ENCODE results near the gene CHST9.
"Not testable (repeated sequence)": the region's sequence is repeated elsewhere in the genome, so short reads cannot be mapped to it uniquely, and the experiment has no call there.

Gene CHST9

GRCh38 chr18:27171993-27172392 is 13.1 kb downstream of the CHST9 start:
- DNase-seq (ENCODE audit: low read depth): no peak

- no peak for DNase-seq (ENCODE audit: low read depth)
Observed at GRCh38 chr18:27165412-27165811, 19.7 kb downstream of the CHST9 start.

- no peak for DNase-seq (ENCODE audit: low read depth)
Observed at GRCh38 chr18:27164905-27165304, 20.2 kb downstream of the CHST9 start.

GRCh38 chr18:27163197-27163716 is 21.9 kb downstream of the CHST9 start:
- not testable (repeated sequence) for DNase-seq (ENCODE audit: low read depth)

- not testable (repeated sequence) for DNase-seq (ENCODE audit: low read depth)
Observed at GRCh38 chr18:27149240-27149639, 35.9 kb downstream of the CHST9 start.

- no peak for DNase-seq (ENCODE audit: low read depth)
Observed at GRCh38 chr18:27144672-27145071, 40.4 kb downstream of the CHST9 start.

- DNase-seq (ENCODE audit: low read depth): no peak
Observed at GRCh38 chr18:27143580-27144287, 41.4 kb downstream of the CHST9 start.

- no peak for DNase-seq (ENCODE audit: low read depth)
Observed at GRCh38 chr18:27142891-27143290, 42.2 kb downstream of the CHST9 start.

- DNase-seq (ENCODE audit: low read depth): no peak
Observed at GRCh38 chr18:27141876-27142275, 43.2 kb downstream of the CHST9 start.

GRCh38 chr18:27138079-27138478 is 47.0 kb downstream of the CHST9 start:
- no peak for DNase-seq (ENCODE audit: low read depth)

GRCh38 chr18:27136208-27136535 is 48.9 kb downstream of the CHST9 start:
- DNase-seq (ENCODE audit: low read depth): no peak

GRCh38 chr18:27135504-27136207 is 49.5 kb downstream of the CHST9 start:
- DNase-seq (ENCODE audit: low read depth): no peak

- DNase-seq (ENCODE audit: low read depth): no peak
Observed at GRCh38 chr18:27130065-27130630, 55.0 kb downstream of the CHST9 start.

- DNase-seq (ENCODE audit: low read depth): no peak
Observed at GRCh38 chr18:27124196-27124595, 60.9 kb downstream of the CHST9 start.

GRCh38 chr18:27121108-27121507 is 64.0 kb downstream of the CHST9 start:
- DNase-seq (ENCODE audit: low read depth): no peak

- no peak for DNase-seq (ENCODE audit: low read depth)
Observed at GRCh38 chr18:27120246-27120645, 64.9 kb downstream of the CHST9 start.

GRCh38 chr18:27118973-27119372 is 66.1 kb downstream of the CHST9 start:
- DNase-seq (ENCODE audit: low read depth): no peak

- no peak for DNase-seq (ENCODE audit: low read depth)
Observed at GRCh38 chr18:27114842-27115241, 70.3 kb downstream of the CHST9 start.

GRCh38 chr18:27113358-27113757 is 71.8 kb downstream of the CHST9 start:
- no peak for DNase-seq (ENCODE audit: low read depth)

- no peak for DNase-seq (ENCODE audit: low read depth)
Observed at GRCh38 chr18:27110319-27110718, 74.8 kb downstream of the CHST9 start.

GRCh38 chr18:27109451-27109850 is 75.7 kb downstream of the CHST9 start:
- no peak for DNase-seq (ENCODE audit: low read depth)

- DNase-seq (ENCODE audit: low read depth): no peak
Observed at GRCh38 chr18:27108842-27109241, 76.3 kb downstream of the CHST9 start.

- DNase-seq (ENCODE audit: low read depth): no peak
Observed at GRCh38 chr18:27104743-27105142, 80.4 kb downstream of the CHST9 start.

All from activated T-cell treated with anti-CD3 and anti-CD28 coated beads for 48 hours (primary cell).